A549 (cell line): ENCODE results near the gene BUB1B.

Experiments
- CEBPB ChIP-seq, 2 experiments: fragments of >200 bp in 1 of 2; sonication (Bioruptor Twin) in 1 of 2; formaldehyde crosslinking in 1 of 2; IDR thresholded peaks; 2 replicates each; pipeline ENCODE4 v1.6.1; 2012 to 2016
- EP300 ChIP-seq, 2 experiments: fragments of >200 bp; sonication (Bioruptor Twin); formaldehyde crosslinking; IDR thresholded peaks; 2 replicates in 1 of 2; 3 replicates in 1 of 2; pipeline ENCODE4 v1.6.1; 2016 to 2017
- HEYL ChIP-seq: fragments of 250-450 bp; sonication (Bioruptor Pico); IDR thresholded peaks from 2 replicates; pipeline ENCODE4 v1.8.0; 2021; ENCODE audit warnings: mild to moderate bottlenecking, moderate library complexity
- KDM1A ChIP-seq: fragments of 200-600 bp; sonication (generic); IDR thresholded peaks from 2 replicates; pipeline ENCODE4 v1.6.1; 2016; ENCODE audit warnings: low read depth, mild to moderate bottlenecking
- KDM5A ChIP-seq: fragments of 200-600 bp; sonication (generic); IDR thresholded peaks from 2 replicates; pipeline ENCODE4 v1.6.1; 2016; ENCODE audit warnings: antibody characterized with exemption, mild to moderate bottlenecking
- MAX ChIP-seq: IDR thresholded peaks from 2 replicates; pipeline ENCODE4 v1.6.1; 2012
- MYC ChIP-seq: IDR thresholded peaks from 2 replicates; pipeline ENCODE4 v1.6.1; 2012; ENCODE audit warnings: mild to moderate bottlenecking, inconsistent platforms, low read length, improper control_type of control experiment, borderline replicate concordance
- TF ChIP-seq, protein P1 (sequence below): fragments of >200 bp; sonication (Bioruptor Twin); formaldehyde crosslinking; IDR thresholded peaks from 3 replicates; pipeline ENCODE4 v1.5.1; 2016

GRCh38 chr15:40255033-40255432, 94.2 kb downstream of the BUB1B start:
- TF ChIP-seq HEYL (CRISPR knock-in tag): no peak
- TF ChIP-seq, protein P1, sequence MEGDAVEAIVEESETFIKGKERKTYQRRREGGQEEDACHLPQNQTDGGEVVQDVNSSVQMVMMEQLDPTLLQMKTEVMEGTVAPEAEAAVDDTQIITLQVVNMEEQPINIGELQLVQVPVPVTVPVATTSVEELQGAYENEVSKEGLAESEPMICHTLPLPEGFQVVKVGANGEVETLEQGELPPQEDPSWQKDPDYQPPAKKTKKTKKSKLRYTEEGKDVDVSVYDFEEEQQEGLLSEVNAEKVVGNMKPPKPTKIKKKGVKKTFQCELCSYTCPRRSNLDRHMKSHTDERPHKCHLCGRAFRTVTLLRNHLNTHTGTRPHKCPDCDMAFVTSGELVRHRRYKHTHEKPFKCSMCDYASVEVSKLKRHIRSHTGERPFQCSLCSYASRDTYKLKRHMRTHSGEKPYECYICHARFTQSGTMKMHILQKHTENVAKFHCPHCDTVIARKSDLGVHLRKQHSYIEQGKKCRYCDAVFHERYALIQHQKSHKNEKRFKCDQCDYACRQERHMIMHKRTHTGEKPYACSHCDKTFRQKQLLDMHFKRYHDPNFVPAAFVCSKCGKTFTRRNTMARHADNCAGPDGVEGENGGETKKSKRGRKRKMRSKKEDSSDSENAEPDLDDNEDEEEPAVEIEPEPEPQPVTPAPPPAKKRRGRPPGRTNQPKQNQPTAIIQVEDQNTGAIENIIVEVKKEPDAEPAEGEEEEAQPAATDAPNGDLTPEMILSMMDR: no peak
- TF ChIP-seq EP300 (IDR thresholded peaks at IDR 0.05): no peak
- TF ChIP-seq CEBPB (IDR thresholded peaks at IDR 0.05): no peak
- no peak for TF ChIP-seq MAX
- no peak for TF ChIP-seq MYC
- TF ChIP-seq KDM1A: no peak
- no peak for TF ChIP-seq KDM5A
